DND-41 (cell line): Measurements from ENCODE around the gene PIEZO2.

Source experiments
- EZH2 ChIP-seq: IDR thresholded peaks from 3 replicates; pipeline ENCODE4 v1.6.1; 2012; ENCODE audit warnings: borderline replicate concordance, low read depth, mild to moderate bottlenecking, moderate library complexity, low read length, inconsistent platforms; ENCODE audit not compliant: severe bottlenecking
- TF ChIP-seq, protein P1 (sequence below): IDR thresholded peaks from 2 replicates; pipeline ENCODE4 v1.5.1; 2012; ENCODE audit warnings: borderline replicate concordance, low read length, moderate library complexity, mild to moderate bottlenecking; ENCODE audit not compliant: poor library complexity, severe bottlenecking; ENCODE audit errors: extremely low read depth

DNA sequence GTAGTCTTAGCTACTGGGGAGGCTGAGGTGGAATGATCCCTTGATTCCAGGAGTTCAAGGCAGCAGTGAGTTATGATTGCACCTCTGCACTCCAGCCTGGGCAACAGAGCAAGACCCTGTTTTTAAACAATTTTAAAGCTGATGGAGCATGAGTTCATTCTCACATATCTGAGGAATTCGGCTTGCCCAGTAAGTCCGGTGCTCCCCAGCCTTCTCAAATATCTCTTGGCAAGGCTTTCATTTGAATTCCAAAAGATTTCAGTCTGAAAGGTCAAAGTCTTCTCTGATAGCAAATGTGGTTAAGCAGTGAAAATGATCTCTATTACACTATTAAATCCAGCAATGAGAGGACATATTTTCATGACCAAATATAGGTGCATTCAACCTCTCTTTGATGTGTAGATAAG, 27.9 kb downstream of the PIEZO2 start:
- TF ChIP-seq, protein P1, sequence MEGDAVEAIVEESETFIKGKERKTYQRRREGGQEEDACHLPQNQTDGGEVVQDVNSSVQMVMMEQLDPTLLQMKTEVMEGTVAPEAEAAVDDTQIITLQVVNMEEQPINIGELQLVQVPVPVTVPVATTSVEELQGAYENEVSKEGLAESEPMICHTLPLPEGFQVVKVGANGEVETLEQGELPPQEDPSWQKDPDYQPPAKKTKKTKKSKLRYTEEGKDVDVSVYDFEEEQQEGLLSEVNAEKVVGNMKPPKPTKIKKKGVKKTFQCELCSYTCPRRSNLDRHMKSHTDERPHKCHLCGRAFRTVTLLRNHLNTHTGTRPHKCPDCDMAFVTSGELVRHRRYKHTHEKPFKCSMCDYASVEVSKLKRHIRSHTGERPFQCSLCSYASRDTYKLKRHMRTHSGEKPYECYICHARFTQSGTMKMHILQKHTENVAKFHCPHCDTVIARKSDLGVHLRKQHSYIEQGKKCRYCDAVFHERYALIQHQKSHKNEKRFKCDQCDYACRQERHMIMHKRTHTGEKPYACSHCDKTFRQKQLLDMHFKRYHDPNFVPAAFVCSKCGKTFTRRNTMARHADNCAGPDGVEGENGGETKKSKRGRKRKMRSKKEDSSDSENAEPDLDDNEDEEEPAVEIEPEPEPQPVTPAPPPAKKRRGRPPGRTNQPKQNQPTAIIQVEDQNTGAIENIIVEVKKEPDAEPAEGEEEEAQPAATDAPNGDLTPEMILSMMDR, result no peak
- TF ChIP-seq EZH2, result no peak
